MM.1S (cell line): ENCODE measurements around the gene HOXD8.

Experiments used
- CTCF ChIP-seq: fragments of 300-600 bp; sonication (generic); IDR thresholded peaks from 2 replicates; pipeline ENCODE4 v1.5.1; 2016; ENCODE audit warnings: antibody characterized with exemption, low read length, mixed read lengths
- EZH2 ChIP-seq: fragments of 300-600 bp; sonication (generic); optimal IDR thresholded peaks from 2 replicates; pipeline ENCODE3; 2017; ENCODE audit warnings: low read depth, mild to moderate bottlenecking, antibody characterized with exemption, low read length, mixed read lengths
- EZH2phosphoT487 ChIP-seq: fragments of 300-600 bp; sonication (generic); IDR thresholded peaks from 2 replicates; pipeline ENCODE4 v1.6.1; 2018; ENCODE audit warnings: antibody characterized with exemption, low read length

GRCh38 chr2:176092270-176093144 lies 37.0 kb upstream of the HOXD8 start, which contains the start of gene HOXD13:
- no peak for TF ChIP-seq CTCF
- TF ChIP-seq EZH2 = no peak
- no peak for TF ChIP-seq EZH2phosphoT487
